Measurements from ENCODE around the gene FGD5. TPM values are rescaled to one million over a fixed set of nuclear protein-coding genes. Genes with fewer than 3 reads are reported as not detected.
A peak's percentile ranks its signal among the peaks of the same experiment; 100 is the strongest.

Gene FGD5
- polyA plus RNA-seq, 1 of the 3 experiments (the other 2 are of a cell fraction): not detected

DNA sequence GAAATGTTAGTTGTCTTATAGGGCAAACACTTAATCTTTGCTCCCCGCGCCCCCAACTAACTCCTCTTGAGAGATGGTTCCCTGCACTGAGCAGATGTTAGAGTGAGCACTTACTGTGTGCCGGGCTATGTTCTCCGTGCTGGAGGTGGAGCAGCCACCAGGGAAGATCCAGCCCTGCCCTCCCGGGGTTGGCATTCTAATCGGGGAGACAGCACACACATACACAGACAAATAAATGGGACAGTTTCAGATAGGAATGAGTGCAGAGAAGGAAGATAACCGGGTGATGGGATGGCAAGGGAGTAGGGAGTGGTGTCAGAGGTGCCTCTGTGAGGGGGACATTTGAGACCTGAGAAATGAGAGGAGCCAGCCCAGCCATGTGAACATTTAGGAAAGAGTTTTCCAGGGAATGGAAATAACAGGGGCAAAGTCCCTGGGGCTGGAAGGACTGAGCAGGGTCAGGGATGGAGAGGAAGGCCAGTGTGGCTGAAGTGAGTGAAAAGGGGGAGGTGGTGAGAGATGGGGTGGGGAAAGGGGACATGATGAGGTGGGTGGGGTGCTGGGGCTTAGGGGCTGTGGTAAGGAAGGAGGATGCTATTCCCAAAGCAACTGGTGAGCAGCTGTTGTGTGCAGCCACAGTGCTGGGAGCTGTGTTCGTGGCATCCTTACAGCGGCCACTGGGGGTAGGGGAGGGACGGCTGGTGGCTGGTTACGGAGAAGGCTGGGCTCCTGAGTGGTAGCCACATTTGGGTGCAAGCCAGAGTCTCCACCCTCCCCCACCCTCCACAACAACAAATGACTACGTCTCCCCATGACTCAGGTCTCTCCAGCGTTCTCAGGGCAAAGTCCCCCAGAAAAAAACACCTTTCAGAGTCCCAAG lies 15.4 kb upstream of the FGD5 start:
- CTCF ChIA-PET: interaction anchor here (0.9 to 1.3 kb wide), 2 partner anchors 12 to 15 kb away, joined by 3 to 4 read pairs; no protein-coding TSS in a partner anchor

More for the DNA sequence above, 15.4 kb upstream of the FGD5 start:
- H3F3A ChIP-seq (replicated peaks; ENCODE audit: insufficient read depth): no peaks in the 10 kb centered on the region
- H4K20me1 ChIP-seq (ENCODE audit: insufficient read depth): no peaks in the 10 kb centered on the region
- H3K4me1 ChIP-seq (ENCODE audit: control insufficient read depth in 1 of 2, insufficient read depth in 2 of 2, low read depth in 1 of 2, low read length in 1 of 2): peaks cover 0 to 3% of the 10 kb centered on the region in 2 experiments; a peak in 1 of 4 replicates
- H3K27ac ChIP-seq (ENCODE audit: low read depth in 2 of 2, low read length in 1 of 2): no peak overlapping the region
- no peaks in the 10 kb centered on the region for H3K9me2 ChIP-seq
- H3K36me3 ChIP-seq (replicated peaks in 1 of 2; ENCODE audit: control insufficient read depth in 1 of 2, insufficient read depth in 2 of 2, low read length in 1 of 2): no peaks in the 10 kb centered on the region
- H3K9me3 ChIP-seq: no peaks in the 10 kb centered on the region
- WGBS (ENCODE audit: low lambda C conversion rate): 64% methylated on average over 13 of the region's 13 CpGs
- H3K4me3 ChIP-seq (ENCODE audit: low read depth in 2 of 2, low read length in 1 of 2): no peak overlapping the region
- no peak overlapping the region for H2AFZ ChIP-seq (ENCODE audit: low read depth)
- H3K9ac ChIP-seq: no peak overlapping the region
- no peaks in the 10 kb centered on the region for H3K79me2 ChIP-seq (ENCODE audit: insufficient read depth)
- H3K4me2 ChIP-seq: no peak overlapping the region
- no peaks in the 10 kb centered on the region for H3K27me3 ChIP-seq (ENCODE audit: insufficient read depth)
- TF ChIP-seq, protein P1, sequence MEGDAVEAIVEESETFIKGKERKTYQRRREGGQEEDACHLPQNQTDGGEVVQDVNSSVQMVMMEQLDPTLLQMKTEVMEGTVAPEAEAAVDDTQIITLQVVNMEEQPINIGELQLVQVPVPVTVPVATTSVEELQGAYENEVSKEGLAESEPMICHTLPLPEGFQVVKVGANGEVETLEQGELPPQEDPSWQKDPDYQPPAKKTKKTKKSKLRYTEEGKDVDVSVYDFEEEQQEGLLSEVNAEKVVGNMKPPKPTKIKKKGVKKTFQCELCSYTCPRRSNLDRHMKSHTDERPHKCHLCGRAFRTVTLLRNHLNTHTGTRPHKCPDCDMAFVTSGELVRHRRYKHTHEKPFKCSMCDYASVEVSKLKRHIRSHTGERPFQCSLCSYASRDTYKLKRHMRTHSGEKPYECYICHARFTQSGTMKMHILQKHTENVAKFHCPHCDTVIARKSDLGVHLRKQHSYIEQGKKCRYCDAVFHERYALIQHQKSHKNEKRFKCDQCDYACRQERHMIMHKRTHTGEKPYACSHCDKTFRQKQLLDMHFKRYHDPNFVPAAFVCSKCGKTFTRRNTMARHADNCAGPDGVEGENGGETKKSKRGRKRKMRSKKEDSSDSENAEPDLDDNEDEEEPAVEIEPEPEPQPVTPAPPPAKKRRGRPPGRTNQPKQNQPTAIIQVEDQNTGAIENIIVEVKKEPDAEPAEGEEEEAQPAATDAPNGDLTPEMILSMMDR (IDR thresholded peaks at IDR 0.05): no peak
- TF ChIP-seq YY1 (IDR thresholded peaks at IDR 0.05; ENCODE audit: low read depth) (no peak), EP300 (IDR thresholded peaks at IDR 0.05; ENCODE audit: borderline replicate concordance in 1 of 2, low read depth in 1 of 2, low read length in 1 of 2) (no peak), MXI1 (IDR thresholded peaks at IDR 0.05; ENCODE audit: low read depth, low read length) (no peak), FOXM1 (IDR thresholded peaks at IDR 0.05; ENCODE audit: low read depth) (no peak), TEAD4 (IDR thresholded peaks at IDR 0.05; ENCODE audit: borderline replicate concordance, insufficient read depth) (no peak), SMC3 (IDR thresholded peaks at IDR 0.05; ENCODE audit: low read depth, low read length) (no peak), FOXJ3 (CRISPR knock-in tag; IDR thresholded peaks at IDR 0.05) (no peak), RCOR1 (IDR thresholded peaks at IDR 0.05; ENCODE audit: low read length) (no peak), TCF12 (IDR thresholded peaks at IDR 0.05) (no peak), FOSL2 (IDR thresholded peaks at IDR 0.05; ENCODE audit: borderline replicate concordance, low read depth) (no peak), NRF1 (IDR thresholded peaks at IDR 0.05; ENCODE audit: low read depth, low read length) (no peak)
- TF ChIP-seq, protein P2, sequence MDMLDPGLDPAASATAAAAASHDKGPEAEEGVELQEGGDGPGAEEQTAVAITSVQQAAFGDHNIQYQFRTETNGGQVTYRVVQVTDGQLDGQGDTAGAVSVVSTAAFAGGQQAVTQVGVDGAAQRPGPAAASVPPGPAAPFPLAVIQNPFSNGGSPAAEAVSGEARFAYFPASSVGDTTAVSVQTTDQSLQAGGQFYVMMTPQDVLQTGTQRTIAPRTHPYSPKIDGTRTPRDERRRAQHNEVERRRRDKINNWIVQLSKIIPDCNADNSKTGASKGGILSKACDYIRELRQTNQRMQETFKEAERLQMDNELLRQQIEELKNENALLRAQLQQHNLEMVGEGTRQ (IDR thresholded peaks at IDR 0.05; ENCODE audit: borderline replicate concordance, low read depth, low read length): no peak
- TF ChIP-seq, protein P3, sequence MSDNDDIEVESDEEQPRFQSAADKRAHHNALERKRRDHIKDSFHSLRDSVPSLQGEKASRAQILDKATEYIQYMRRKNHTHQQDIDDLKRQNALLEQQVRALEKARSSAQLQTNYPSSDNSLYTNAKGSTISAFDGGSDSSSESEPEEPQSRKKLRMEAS (IDR thresholded peaks at IDR 0.05; ENCODE audit: low read depth): no peak
- TF ChIP-seq, protein P4, sequence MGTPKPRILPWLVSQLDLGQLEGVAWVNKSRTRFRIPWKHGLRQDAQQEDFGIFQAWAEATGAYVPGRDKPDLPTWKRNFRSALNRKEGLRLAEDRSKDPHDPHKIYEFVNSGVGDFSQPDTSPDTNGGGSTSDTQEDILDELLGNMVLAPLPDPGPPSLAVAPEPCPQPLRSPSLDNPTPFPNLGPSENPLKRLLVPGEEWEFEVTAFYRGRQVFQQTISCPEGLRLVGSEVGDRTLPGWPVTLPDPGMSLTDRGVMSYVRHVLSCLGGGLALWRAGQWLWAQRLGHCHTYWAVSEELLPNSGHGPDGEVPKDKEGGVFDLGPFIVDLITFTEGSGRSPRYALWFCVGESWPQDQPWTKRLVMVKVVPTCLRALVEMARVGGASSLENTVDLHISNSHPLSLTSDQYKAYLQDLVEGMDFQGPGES (IDR thresholded peaks at IDR 0.05; ENCODE audit: low read depth, low read length): no peak
- POLR2A ChIA-PET: no interaction called here
- DNase-seq: peak; percentile 53

All from SK-N-SH (cell line).